IPS-11a (cell line): ENCODE results near the gene DDAH2.
"Not testable (repeated sequence)": the region's sequence is repeated elsewhere in the genome, so short reads cannot be mapped to it uniquely, and the experiment has no call there.

Experiments used
- H3K4me3 ChIP-seq: one replicate; pipeline ENCODE4 v1.5.1; 2013; ENCODE audit warnings: low read depth, low read length, control low read depth

Gene DDAH2

GRCh38 chr6:31715022-31715958 is 13.8 kb downstream of the DDAH2 start, which contains the start of gene LY6G6D:
Gene LY6G6D, plus strand, starts transcription at chr6:31715348. Its CDS starts 8 bp downstream, at chr6:31715356.
- no peak within 1 kb of the TSS for H3K4me3 ChIP-seq

- H3K4me3 ChIP-seq: no peak overlapping the region
Observed at GRCh38 chr6:31713991-31714684, 15.0 kb downstream of the DDAH2 start.

GRCh38 chr6:31713465-31713864 is 15.6 kb downstream of the DDAH2 start:
- H3K4me3 ChIP-seq: no peak overlapping the region

- no peak overlapping the region for H3K4me3 ChIP-seq
Observed at GRCh38 chr6:31712296-31712695, 16.8 kb downstream of the DDAH2 start.

GRCh38 chr6:31711233-31711632 is 17.9 kb downstream of the DDAH2 start:
- no peak overlapping the region for H3K4me3 ChIP-seq

- no peak overlapping the region for H3K4me3 ChIP-seq
Observed at GRCh38 chr6:31710523-31711219, 18.4 kb downstream of the DDAH2 start.

GRCh38 chr6:31709157-31709556 is 19.9 kb downstream of the DDAH2 start:
- H3K4me3 ChIP-seq: not testable (repeated sequence)

- no peak overlapping the region for H3K4me3 ChIP-seq
Observed at GRCh38 chr6:31708224-31708623, 20.9 kb downstream of the DDAH2 start.

- no peak overlapping the region for H3K4me3 ChIP-seq
Observed at GRCh38 chr6:31707701-31708100, 21.4 kb downstream of the DDAH2 start.

GRCh38 chr6:31706599-31706998 is 22.5 kb downstream of the DDAH2 start, which contains the start of gene LY6G6F:
Gene LY6G6F, plus strand, starts transcription at chr6:31706866. Its CDS starts 41 bp downstream, at chr6:31706907.
- no peak within 1 kb of the TSS for H3K4me3 ChIP-seq

GRCh38 chr6:31705931-31706330 is 23.2 kb downstream of the DDAH2 start:
- no peak overlapping the region for H3K4me3 ChIP-seq

- H3K4me3 ChIP-seq: peak within 1 kb of the TSS; percentile 71
Observed at GRCh38 chr6:31702819-31703716, 26.0 kb downstream of the DDAH2 start, which contains the start of gene ABHD16A. Gene ABHD16A, minus strand, starts transcription at chr6:31703324. Its CDS starts 43 bp downstream, at chr6:31703281.

GRCh38 chr6:31702405-31702818 is 26.7 kb downstream of the DDAH2 start:
- peak overlapping the region; percentile 71 for H3K4me3 ChIP-seq

- peak overlapping the region; percentile 71 for H3K4me3 ChIP-seq
Observed at GRCh38 chr6:31701666-31702404, 27.3 kb downstream of the DDAH2 start.

- H3K4me3 ChIP-seq: no peak overlapping the region
Observed at GRCh38 chr6:31700740-31701401, 28.2 kb downstream of the DDAH2 start.

- no peak overlapping the region for H3K4me3 ChIP-seq
Observed at GRCh38 chr6:31697555-31697954, 31.5 kb downstream of the DDAH2 start.

- no peak overlapping the region for H3K4me3 ChIP-seq
Observed at GRCh38 chr6:31693535-31693934, 35.6 kb downstream of the DDAH2 start.

- H3K4me3 ChIP-seq: no peak overlapping the region
Observed at GRCh38 chr6:31692886-31693285, 36.2 kb downstream of the DDAH2 start.

- no peak overlapping the region for H3K4me3 ChIP-seq
Observed at GRCh38 chr6:31692353-31692752, 36.7 kb downstream of the DDAH2 start.
